ENCODE measurements around the gene MMP14.
A peak's percentile ranks its signal among the peaks of the same experiment; 100 is the strongest.

The MMP14 gene

DNA sequence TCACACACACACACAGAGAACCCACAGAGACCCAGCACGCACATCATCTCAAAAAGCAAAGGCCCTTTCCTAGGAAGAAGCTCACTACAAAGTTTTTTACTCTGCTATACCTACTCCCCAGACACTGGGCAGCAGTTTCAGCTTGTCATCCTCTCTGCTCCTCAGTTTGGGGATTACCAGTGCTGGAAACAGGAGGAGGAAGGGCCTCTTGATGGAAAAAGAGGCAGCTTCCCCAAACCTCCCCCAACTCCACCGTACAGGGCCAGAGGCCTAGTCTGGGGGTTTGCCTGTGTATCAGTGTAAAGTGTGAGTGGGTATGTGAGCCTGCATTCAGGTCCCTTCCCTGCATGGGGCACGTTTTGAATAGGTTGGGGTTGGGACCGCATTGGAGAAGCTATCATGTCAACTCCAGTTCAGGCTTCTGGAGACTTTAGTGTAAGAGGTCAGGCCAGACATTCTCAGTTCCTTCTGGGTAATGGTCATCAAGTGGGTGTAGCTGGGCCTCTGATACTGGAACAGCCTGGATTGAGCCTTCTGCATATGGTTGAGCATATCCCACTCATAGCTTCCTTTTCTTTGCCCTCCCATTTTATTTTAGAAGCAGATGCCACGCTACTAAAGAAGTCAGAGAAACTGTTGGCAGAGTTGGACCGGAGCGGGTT is 47.8 kb downstream of the MMP14 start:
- no peak for FAIRE-seq
- DNase-seq (ENCODE audit: low spot score) = no peak

DNA sequence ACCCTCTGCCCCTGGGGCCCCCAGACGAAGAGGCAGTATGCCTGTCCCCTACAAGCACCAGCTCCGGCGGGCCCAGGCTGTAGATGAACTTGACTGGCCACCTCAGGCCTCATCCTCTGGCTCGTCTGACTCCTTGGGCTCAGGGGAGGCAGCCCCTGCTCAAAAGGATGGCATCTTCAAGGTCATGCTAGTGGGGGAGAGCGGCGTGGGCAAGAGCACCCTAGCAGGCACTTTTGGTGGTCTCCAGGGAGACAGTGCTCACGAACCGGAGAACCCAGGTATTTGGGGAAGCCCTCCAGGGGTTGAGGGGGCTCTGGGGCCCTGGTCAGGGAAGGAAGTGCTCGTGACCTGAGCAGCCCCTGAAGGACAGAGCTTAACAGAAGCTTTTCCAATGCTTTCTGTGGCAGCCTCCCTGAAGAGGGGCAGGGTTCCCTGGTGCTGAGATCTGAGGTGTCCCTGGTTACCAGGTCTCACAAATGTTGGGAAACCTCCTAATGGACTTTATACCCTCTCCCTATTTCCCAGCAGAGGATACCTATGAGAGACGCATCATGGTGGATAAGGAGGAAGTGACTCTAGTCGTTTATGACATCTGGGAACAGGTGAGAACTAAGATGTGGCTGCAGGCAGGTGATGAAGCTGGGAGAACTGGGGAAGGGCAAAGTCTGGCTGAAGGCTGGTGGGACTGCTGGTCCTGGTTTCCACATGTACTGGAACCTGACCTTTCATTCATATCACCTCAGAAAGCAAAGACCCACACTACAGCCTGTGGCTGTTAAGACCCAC is 48.5 kb downstream of the MMP14 start:
- FAIRE-seq = no peak
- no peak for DNase-seq (ENCODE audit: low spot score)

DNA sequence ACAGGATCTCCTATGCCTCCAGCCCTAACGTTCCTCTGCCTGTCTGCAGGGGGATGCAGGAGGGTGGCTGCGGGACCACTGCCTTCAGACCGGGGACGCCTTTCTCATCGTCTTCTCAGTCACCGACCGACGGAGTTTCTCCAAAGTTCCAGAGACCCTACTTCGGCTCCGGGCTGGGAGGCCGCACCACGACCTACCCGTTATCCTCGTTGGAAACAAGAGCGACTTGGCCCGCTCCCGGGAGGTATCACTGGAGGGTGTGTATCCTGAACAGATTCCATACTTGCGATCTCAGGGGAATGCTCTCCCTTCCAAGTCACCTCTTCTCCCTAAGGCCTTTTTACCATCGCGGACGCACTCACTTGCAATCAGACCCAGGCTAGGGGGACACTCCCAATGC is 49.6 kb downstream of the MMP14 start:
- DNase-seq (ENCODE audit: low spot score) (no peak), FAIRE-seq (no peak)

DNA sequence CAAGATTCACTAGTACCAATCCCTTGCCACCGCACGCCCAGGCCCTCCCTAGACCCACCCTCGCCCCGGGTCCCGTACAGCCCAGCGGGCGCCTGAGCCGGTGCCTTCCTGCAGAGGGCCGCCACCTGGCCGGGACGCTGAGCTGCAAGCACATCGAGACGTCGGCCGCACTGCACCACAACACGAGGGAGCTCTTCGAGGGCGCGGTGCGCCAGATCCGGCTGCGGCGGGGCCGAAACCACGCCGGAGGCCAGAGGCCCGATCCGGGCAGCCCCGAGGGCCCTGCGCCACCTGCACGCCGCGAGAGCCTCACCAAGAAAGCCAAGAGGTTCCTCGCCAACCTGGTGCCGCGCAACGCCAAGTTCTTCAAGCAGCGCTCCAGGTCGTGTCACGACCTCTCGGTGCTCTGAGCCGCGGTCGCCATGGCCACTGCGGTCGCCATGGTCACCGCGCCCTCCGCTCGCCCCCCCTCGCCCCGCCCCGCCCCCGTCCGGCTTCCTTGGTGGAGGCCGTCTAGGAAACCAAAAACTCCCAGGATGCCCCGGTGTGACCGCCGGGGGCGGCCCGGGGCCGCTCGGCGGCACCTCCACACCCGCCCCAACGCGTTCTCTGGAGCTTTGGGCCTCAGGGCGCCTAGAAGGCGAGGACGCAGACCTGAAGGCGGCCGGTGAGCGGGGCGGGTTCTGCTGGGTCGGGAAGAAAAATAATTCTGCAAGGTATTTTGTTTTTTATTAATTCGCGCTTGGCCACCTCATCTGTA is 50.3 kb downstream of the MMP14 start:
- FAIRE-seq (no peak), DNase-seq (ENCODE audit: low spot score) (peak; percentile 91)

DNA sequence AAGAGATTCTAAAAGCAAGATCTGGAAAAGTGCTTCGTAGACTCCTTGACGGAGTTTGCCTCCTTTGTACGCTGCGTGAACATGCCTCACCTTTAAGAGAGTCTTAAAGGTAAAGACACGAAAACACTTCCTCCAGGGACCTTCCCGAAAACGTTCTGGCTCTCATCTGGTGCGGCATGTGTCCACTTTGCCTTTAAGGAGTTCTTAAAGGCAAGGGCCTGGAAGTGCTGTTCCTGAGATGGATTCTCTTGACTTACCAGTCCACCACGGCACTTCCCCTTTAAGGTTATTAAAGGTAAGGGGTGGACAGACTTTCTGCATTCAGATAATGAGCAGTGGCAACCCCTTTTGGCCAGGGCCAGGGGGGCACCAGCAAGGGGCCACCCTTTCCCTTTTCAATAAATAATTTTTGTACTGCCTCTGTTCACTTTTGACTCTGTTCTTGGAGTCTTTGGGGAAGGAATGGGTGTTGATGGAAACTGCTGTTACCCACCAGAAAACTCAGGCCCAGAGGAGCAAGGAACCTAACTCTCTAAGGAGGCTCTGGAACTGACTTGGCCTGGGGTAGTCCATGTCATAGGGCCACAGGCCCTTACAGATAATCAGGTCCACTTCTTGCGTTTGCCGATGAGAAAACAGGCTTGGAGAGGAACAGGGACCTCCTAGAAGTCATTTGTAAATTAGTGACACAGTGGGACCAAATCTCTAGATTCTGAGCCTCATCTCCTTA is 51.0 kb downstream of the MMP14 start:
- FAIRE-seq = no peak
- DNase-seq (ENCODE audit: low spot score) = peak; percentile 83

DNA sequence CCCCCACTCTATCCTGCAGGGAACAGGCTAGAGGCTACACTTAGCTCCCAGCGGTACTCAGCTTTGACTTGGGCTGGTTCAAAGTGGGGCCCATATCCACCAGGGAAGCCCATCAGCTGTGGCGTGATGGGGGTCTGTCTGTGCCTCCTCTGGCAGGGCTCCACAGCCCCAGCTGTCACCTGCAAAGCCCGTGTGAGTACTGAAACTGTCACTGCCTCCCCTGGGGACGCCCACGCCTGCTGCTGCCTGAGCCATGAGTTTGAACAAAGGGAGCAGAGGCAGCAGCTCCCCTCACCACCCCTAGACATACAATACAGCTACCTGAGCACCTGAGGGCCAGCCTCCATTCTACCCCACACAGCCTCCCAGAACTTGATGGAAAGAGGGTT is 51.6 kb downstream of the MMP14 start:
- FAIRE-seq (no peak), DNase-seq (ENCODE audit: low spot score) (no peak)

DNA sequence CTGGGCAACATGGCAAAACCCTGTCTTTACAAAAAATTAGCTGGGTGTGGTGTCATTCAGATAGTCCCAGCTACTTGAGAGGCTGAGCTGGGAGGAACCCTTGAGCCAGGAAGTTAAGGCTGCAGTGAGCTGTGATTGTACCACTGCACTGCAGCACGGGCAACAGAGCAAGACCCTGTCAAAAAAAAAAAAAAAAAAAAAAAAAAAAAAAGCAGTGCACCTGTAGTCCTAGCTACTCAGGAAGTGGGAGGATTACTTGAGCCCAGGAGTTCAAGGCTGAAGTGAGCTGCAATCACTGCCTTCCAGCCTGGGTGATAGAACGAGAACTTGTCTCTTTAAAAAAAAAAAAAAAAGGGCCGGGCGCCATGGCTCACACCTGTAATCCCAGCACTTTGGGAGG is 52.3 kb downstream of the MMP14 start:
- no peak for FAIRE-seq
- DNase-seq (ENCODE audit: low spot score) = no peak

DNA sequence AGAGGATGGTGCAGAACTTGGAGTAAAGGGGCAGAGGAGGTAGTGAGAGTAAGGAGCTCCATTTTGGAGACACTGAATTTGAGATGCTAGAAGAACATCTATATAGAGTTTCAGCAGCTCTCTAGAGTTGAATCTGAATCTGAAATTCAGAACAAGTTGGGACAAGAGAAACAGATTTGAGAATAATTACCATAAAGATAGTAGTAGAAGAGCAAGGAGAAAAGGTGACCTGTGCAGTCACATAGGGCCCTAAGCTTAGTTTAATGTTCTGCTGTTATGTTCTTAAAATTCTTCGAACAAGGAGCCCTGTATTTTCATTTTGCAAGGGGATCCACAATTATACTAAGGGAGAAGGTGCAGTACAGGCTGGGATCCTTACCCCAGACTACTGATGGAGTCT is 54.0 kb downstream of the MMP14 start:
- FAIRE-seq (no peak), DNase-seq (ENCODE audit: low spot score) (no peak)

DNA sequence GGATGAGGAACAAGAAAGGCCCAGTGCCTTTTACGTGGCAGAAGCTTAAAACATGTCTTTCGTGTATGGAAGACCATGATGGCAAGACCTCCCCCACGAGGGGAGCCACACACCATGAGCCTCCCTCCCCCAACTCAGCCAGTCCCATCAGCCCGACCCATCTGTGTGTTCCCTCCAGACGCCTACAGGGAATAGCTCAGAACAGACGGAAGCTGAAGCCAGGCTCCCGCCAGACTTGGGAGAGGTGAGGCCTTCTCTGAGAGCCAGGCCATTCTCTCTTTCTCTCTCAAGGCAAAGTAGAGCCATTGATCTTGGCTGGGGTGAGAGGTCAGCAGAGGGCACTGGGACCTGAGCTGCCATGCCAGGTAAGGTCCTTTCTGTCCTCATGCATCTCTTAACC is 56.1 kb downstream of the MMP14 start:
- FAIRE-seq = no peak
- DNase-seq (ENCODE audit: low spot score) = no peak

DNA sequence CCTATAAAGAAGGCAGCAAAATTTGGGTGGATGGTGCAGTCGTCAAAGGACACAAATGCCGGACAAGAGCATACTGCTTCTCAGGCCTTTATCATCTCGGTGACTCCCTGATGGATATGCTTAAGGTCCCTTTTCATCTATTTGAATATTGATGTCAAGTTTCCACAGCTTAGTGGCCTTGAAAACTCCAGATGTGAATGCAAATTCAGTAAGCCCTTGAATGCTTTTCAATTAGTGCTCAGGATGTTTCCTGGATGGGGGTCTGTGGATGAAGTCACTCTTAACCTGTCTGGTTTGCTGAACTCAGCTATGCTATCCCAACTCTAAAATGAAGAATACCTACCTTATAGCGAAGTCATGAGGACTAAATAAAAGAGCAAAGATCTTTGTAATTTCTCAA is 57.3 kb downstream of the MMP14 start:
- DNase-seq (ENCODE audit: low spot score) = no peak
- FAIRE-seq = no peak

DNA sequence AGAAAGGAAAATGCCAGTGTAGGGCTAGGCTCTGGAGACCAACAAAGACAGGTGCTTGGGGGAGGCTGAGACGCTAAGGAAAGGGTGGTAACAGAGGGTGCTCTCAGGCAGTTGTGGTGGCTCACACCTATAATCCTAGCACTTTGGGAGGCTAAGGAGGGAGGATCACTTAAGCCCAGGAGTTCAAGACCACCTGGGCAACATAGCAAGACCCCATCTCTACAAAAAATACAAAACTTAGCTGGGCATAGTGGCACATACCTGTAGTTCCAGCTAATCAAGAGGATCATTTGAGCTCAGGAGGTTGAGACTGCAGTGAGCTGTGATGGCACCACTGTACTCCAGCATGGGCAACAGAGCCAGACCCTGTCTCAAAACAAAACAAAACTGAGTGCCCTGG is 59.0 kb downstream of the MMP14 start:
- FAIRE-seq (no peak), DNase-seq (ENCODE audit: low spot score) (no peak)

DNA sequence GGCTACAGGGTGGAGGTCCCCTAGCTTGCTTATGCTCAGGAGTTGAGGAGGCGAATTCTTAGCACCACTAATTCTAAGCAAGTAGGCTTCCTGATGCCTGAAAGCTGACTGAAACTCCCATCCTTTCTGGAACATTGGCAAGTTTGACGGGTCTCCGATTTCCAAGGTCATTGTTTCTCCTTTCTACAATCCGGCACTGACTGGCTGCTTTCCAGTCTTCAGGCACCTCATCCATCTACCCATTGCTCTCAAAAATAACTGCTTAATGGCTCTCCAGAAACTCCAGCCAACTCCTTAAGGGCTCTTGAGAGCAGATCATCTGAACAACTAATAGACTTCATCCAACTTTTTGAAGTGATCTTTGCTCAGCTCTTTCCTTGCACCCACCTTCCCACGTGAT is 60.0 kb downstream of the MMP14 start:
- no peak for DNase-seq (ENCODE audit: low spot score)
- FAIRE-seq = no peak

DNA sequence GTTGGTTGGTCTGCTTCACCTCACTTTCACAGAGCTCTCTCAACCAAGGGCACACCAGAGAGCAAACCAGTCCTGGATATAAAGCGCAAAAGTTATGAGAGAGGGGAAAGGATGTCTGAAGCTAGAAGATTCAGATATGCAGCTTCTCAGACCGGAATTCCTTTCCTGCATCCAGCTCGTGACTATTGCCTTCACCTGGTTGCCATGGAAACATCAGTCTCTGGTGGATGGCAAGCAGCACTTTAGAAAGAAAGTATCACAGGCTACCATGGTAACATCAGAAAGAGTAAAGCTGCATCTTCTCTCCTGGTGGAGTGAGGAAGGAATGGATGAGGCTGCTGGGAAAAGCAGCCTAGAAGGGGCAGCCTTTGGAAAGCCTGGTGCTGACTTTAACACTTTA is 60.4 kb downstream of the MMP14 start:
- no peak for DNase-seq (ENCODE audit: low spot score)
- no peak for FAIRE-seq

DNA sequence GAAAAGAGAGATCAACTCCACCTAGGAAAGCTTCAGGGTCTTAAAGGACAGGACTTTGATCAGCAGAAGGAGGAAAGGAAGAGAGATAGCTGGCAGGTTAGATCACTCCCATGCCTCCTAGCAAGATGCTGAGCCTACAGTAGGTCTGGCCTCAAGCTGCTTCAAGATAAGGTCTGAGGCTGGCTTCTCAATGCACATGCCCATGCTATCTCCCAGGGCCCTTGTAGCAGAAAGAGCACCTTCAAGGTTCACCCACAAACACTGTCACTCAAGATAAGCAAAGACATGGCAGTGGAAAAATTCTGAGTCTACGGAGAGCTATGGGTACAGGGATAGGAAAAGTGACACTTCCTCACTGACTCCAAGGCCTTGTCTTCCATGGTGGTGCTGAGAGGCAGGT is 61.0 kb downstream of the MMP14 start:
- no peak for FAIRE-seq
- DNase-seq (ENCODE audit: low spot score) = no peak

All from urothelium cell line (cell line).